ENCODE measurements around the gene LSAMP.

Gene LSAMP

DNA sequence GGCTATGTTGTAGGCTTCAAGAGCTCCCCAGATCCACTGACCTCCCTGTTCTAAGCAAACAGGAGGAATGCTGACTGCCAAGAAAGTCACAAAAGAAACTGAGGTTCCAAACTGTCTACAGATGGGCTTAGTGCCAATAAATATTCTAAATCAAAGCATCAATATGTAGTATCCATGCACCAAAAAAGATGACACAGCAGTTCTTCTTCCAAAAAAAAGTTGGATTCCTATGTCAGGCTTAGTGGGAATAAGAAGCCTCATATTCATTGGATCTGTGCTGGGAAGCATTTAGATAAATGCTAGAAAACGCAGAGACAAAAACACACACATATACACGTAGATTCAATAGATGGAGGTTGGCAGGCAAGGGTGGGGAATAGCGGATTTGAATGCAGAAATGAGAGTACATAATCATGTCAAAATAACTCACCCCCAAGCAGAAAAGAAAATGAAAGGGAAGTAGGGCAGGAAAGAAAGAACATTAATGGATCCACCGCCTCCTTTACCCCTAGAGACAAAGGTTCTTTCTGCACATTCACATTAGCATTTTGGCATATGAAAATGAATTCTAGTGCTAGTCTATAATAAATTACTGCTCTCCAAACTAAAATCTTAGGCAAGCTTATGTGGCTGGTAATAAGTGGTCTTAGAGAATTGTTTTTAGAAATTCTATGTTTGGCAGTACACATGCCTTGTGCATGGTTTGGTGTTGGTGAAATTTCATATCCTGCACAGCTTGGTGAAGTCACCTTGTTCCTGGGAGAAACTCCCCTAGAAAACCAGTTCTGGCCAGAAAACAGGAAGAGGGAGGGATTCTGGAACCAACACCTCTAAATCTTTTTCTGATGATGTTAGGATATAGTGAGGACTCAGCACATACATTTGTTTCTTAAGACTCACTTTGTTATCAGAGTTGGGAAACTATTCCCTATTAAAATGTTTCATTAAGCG, 283.4 kb downstream of the LSAMP start:
- DNase-seq, result no peak

DNA sequence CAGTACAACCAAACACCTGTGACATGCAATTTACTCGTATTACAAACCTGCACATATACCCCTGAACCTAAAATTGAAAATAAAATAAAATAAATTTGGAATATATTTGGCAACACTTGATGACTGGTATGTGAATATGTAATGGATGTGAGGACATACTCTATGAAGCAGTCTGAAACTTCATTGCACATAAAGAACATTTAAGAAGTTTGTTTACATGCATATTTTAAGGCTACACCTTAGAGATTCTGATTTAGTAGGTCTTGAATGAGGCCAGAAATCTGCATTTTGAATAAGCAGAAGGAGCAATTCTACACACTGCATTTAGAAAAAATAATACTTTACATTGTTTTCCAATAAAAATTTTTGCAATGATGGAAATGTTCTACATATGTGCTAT, 284.7 kb downstream of the LSAMP start:
- no peak for DNase-seq

DNA sequence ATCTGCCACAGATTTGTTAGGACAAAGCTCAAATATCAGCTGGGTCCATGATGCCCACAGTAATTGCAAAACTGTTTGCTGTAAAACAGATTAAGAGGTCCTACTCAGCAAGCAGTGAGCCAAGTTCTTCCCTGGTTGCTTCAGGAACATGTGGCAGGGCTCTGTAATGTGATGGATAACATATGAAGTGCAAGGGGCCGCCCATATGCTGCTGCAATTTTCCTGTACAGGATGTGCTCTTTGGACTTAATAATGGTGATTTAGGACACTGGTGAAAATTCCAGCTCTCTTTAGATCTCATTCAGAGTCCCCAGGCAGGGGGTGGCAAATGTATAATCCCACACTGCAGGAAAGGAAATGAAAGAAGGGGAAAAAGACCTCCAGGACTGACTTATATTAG, 289.4 kb downstream of the LSAMP start:
- peak in 1 of 14 donors; percentile 60 for DNase-seq

DNA sequence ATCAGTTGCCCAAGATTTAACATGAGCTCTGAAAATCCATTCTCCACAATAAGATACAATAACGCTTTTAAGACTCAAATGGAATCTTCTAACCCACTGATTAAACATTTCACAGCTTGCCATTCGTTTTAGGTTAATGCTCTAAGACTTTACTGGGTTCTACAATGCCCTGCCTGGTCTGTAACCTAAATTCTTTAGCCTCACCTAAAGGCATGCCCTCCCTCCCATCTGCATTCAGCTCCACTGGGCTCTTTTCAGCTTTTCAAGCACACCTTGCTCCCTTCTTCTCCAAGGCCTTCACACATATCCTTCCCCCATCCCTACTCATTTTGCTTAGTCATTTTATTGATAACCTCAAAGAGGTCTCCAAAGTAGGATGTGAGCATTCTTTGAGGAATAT, 290.9 kb downstream of the LSAMP start:
- no peak for DNase-seq

DNA sequence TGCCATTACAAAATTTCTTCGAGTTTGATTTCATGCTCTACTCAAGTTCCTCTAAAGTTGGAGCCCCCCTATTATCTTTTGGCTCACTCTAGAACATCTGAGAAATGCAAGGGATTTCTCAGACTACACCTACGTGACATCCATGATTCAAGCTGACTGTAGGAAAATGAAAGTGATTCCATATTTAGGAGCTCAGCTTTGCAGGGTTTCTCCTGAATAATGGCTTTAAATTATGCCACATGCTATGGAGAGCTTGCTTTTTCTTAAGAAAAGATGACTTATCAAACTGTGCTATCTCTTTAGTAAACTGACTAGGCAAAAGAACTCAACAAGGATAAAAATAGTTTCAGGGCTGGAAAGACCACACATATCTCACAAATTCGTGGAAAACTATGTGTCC, 292.1 kb downstream of the LSAMP start:
- DNase-seq, result no peak

- DNase-seq, result no peak
Observed at GRCh38 chr3:116150655-116151167, 294.6 kb downstream of the LSAMP start.

GRCh38 chr3:116148881-116149851, 296.1 kb downstream of the LSAMP start:
- DNase-seq, result peak in 2 of 14 donors; percentile 24 to 50

- no peak for DNase-seq
Observed at GRCh38 chr3:116145613-116146012, 299.7 kb downstream of the LSAMP start.

- DNase-seq, result no peak
Observed at GRCh38 chr3:116141724-116142123, 303.6 kb downstream of the LSAMP start.

DNA sequence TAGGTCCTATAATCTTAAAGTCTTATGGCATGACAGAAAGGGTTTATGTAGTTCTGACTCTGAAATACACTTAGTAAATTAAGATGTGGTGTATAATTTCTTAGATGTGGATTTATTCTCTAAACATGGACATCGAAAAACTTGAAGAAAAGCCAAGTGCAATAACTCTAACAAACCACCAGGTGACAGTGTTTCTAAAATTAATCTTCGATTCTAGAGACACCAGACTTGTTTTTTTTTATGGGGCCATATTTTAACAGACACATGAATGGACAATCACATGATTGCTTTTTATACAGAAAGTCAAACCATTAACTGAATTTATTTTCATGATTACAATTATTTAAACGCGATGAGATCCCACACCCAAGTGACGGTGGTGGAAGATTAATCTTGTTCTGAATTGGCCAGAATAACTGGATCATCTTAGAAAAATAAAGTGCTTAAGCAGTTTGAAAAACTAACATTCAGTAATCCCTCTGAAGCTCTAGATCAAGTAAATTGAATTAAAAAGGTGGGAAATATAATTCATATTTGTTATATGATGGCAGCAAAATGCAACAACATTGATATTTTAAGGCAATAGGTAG, 305.1 kb downstream of the LSAMP start:
- DNase-seq, result no peak

DNA sequence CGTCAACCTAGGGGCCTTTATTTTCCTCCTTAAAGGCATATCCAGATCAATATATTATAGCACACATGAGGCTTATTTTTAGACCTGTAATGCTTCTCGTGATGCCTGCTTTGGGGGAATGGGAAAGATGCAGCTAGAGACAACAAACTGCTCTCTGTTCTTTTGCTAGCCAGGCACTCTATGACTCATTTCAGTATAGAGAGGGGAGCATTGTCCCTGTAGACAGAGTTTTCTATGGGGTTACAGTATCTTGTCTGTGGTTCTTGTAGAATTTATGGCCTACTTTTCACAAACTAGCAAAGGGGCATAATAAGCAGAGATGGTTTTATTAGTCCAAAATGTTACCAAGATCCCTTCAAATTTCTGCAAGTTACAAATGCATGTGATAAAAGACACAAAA, 305.6 kb downstream of the LSAMP start:
- peak in 3 of 14 donors; percentile 13 to 29 (median 23) for DNase-seq

DNA sequence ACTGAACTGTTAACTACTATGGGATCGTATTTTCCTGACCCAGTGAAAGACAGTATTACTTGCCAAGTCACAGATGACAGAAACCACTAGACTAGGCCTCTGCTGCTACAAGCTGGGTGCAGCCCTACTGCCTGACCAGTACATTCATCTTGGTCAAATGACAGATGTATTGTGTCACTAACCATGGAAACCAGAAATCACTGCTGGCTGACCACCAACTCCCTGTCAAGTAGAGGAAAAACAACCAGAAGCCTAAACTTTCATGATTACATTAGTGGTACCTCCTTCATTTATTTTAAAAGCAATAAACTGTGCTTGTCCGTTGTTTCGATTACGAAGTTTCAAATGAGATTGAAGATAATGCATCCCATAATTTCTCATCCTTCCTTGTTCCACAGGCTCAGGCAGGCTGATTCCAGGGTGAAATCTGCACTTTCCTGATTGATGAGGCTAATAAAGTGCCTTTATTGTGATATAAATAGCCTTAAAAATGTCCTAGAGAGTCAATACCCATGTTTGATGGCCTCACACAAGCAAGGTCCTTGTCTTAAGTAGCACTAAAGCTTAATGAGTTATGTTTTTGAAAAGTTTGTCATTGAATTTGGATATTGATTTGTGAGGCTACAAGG, 309.7 kb downstream of the LSAMP start:
- DNase-seq, result peak in 5 of 14 donors; percentile 35 to 49 (median 39)

DNA sequence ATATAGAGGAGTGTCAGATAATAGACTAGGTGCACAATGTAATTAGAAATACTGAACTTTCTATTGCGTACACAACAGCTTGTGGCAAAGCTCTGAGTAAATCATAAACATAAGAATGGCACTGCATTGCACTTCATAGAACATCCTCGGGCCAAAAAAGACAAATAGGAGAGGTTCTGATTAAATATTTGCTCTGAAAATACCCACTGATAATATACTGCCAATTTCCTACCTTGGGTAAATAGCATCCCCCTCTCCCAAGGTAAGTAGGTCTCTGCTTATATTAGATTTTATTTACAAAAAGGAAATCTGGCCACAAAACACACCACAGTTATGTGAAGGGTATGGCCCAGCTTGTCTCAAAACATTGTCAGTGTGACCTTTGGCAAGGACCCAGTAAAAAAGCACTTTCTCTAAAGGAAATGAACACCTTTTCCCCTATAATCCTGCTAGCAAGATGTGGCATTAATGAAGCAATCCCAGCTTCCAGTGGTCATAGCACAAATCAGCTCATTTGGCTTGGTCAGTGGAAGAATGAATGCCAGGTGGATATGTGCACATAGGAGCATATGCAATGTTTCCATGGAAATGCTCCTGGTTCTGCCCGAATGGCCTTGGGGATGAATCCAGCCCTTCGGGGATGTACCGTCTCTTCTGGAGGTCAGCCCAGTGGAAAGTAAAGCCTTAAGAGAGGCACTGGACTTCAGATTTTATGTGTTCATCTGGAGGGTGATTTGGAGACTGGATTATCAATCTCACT, 315.9 kb downstream of the LSAMP start:
- DNase-seq, result peak in 1 of 14 donors; percentile 84

- no peak for DNase-seq
Observed at GRCh38 chr3:116127464-116127863, 317.8 kb downstream of the LSAMP start.

- DNase-seq, result no peak
Observed at GRCh38 chr3:116124166-116124565, 321.1 kb downstream of the LSAMP start.

GRCh38 chr3:116118475-116119169, 326.7 kb downstream of the LSAMP start:
- no peak for DNase-seq

- no peak for DNase-seq
Observed at GRCh38 chr3:116114586-116114985, 330.7 kb downstream of the LSAMP start.

- DNase-seq, result no peak
Observed at GRCh38 chr3:116112696-116113095, 332.6 kb downstream of the LSAMP start.

GRCh38 chr3:116111765-116112164, 333.5 kb downstream of the LSAMP start:
- DNase-seq, result no peak

DNA sequence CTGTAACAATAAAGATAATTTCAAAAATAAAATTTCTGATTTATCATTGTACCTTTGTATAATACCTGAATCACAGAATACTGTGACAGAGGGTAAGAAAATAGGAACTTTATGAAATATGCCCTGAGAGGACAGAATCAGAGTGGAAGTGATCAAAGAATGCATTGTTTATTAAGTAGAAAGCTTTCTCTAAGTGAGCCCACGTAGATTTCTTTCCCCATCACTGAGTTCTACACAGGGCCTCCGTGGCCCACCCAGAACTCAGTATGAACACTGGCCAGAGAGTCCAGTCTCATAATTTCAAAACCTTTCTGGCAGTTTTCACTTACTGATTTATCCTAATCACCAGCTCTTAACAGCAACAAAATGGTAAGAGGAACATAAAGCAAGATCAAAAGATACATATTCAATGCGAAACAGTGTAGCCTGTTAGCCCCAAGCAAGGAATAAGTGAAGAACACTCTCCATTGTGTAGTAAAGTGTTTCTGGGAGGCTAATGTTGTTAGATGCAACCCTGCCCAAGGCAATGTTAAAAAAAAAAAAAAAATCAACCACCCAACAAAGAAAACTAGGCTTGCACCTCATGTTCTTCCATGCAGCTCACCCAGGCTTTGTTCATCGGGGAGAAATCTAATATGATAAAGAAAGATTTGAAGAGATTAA, 341.3 kb downstream of the LSAMP start:
- DNase-seq, result no peak
